Activated CD8-positive, alpha-beta memory T cell treated with anti-CD3 and anti-CD28 coated beads, Interleukin-2, amount 50 U/mL, for 4 hours (primary cell): Measurements from ENCODE around the gene NBPF12.
"Not testable (repeated sequence)": the region's sequence is repeated elsewhere in the genome, so short reads cannot be mapped to it uniquely, and the experiment has no call there.

Experiments used
- DNase-seq: peaks from one replicate; pipeline ENCODE4 v3.0.0-alpha.2; 2020

Gene NBPF12

GRCh38 chr1:146985855-146986254, 47.7 kb downstream of the NBPF12 start:
- DNase-seq: not testable (repeated sequence)

GRCh38 chr1:146986450-146986849, 48.3 kb downstream of the NBPF12 start:
- not testable (repeated sequence) for DNase-seq

- not testable (repeated sequence) for DNase-seq
These were observed 49.4 kb downstream of the NBPF12 start for GRCh38 chr1:146987502-146987901.

GRCh38 chr1:146989455-146989854, 51.3 kb downstream of the NBPF12 start:
- DNase-seq: not testable (repeated sequence)

GRCh38 chr1:147008495-147008894, 70.4 kb downstream of the NBPF12 start:
- not testable (repeated sequence) for DNase-seq

- DNase-seq: not testable (repeated sequence)
These were observed 88.9 kb downstream of the NBPF12 start for GRCh38 chr1:147026975-147027374.

GRCh38 chr1:147030066-147030653, 92.0 kb downstream of the NBPF12 start:
- DNase-seq: not testable (repeated sequence)

GRCh38 chr1:147039916-147040315, 101.8 kb downstream of the NBPF12 start:
- DNase-seq: no peak

- not testable (repeated sequence) for DNase-seq
These were observed 104.8 kb downstream of the NBPF12 start for GRCh38 chr1:147042891-147043290.

GRCh38 chr1:147044511-147044910, 106.4 kb downstream of the NBPF12 start:
- not testable (repeated sequence) for DNase-seq
